NB4 (cell line): ENCODE measurements around the gene SHISA4.

Experiments used
- DNase-seq: peaks from one replicate; pipeline ENCODE4 v3.0.0; 2010; ENCODE audit warnings: low read depth
- H3K4me3 ChIP-seq: one replicate; pipeline ENCODE4 v1.5.1; 2011; ENCODE audit warnings: mild to moderate bottlenecking, low read depth, low read length, moderate library complexity
- MYC ChIP-seq: IDR thresholded peaks from 2 replicates; pipeline ENCODE4 v1.6.1; 2011; ENCODE audit warnings: low read depth, low read length
- POLR2A ChIP-seq: IDR thresholded peaks from 2 replicates; pipeline ENCODE4 v1.6.1; 2011; ENCODE audit warnings: mild to moderate bottlenecking; ENCODE audit not compliant: insufficient read length; ENCODE audit errors: extremely low read depth
- TF ChIP-seq, protein P1 (sequence below): IDR thresholded peaks from one replicate; pipeline ENCODE4 v1.5.1; 2012; ENCODE audit warnings: low read depth, low read length
- TF ChIP-seq, protein P2 (sequence below): IDR thresholded peaks from 2 replicates; pipeline ENCODE4 v1.6.1; 2011; ENCODE audit warnings: low read depth, low read length

SHISA4 gene

GRCh38 chr1:201884425-201884824 lies 4.3 kb upstream of the SHISA4 start:
- no peak overlapping the region for H3K4me3 ChIP-seq
- TF ChIP-seq MYC: no peak
- TF ChIP-seq, protein P1, sequence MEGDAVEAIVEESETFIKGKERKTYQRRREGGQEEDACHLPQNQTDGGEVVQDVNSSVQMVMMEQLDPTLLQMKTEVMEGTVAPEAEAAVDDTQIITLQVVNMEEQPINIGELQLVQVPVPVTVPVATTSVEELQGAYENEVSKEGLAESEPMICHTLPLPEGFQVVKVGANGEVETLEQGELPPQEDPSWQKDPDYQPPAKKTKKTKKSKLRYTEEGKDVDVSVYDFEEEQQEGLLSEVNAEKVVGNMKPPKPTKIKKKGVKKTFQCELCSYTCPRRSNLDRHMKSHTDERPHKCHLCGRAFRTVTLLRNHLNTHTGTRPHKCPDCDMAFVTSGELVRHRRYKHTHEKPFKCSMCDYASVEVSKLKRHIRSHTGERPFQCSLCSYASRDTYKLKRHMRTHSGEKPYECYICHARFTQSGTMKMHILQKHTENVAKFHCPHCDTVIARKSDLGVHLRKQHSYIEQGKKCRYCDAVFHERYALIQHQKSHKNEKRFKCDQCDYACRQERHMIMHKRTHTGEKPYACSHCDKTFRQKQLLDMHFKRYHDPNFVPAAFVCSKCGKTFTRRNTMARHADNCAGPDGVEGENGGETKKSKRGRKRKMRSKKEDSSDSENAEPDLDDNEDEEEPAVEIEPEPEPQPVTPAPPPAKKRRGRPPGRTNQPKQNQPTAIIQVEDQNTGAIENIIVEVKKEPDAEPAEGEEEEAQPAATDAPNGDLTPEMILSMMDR: no peak
- TF ChIP-seq POLR2A: no peak
- TF ChIP-seq, protein P2, sequence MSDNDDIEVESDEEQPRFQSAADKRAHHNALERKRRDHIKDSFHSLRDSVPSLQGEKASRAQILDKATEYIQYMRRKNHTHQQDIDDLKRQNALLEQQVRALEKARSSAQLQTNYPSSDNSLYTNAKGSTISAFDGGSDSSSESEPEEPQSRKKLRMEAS: no peak
- DNase-seq: no peak

DNA sequence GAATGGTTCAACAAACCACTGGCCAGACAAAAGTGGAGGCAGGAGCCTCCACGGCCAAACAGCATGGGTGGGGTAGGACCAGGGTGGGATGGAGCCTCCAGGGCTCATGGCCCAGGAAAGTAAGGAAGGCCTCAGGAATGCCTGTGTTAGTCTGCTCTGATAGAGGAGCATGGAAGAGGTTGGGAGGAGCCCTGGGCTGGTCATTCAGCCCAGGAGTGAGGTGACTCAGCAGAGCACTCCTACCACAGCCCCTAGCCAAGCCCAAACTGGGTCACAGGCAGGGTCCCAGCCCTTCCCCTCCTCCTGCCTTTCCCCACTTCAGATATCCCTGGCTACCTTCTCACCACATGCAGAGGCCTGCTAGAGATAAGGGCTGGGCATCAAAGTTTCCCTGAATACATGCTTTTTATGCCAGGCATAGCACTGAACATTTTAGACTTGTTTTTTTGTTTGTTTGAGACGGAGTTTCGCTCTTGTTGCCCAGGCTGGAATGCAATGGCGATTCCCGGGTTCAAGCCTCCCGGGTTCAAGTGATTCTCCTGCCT lies 3.1 kb upstream of the SHISA4 start:
- no peak for DNase-seq
- TF ChIP-seq, protein P1: no peak
- TF ChIP-seq, protein P2: no peak
- no peak for TF ChIP-seq POLR2A
- no peak for TF ChIP-seq MYC
- no peak overlapping the region for H3K4me3 ChIP-seq

DNA sequence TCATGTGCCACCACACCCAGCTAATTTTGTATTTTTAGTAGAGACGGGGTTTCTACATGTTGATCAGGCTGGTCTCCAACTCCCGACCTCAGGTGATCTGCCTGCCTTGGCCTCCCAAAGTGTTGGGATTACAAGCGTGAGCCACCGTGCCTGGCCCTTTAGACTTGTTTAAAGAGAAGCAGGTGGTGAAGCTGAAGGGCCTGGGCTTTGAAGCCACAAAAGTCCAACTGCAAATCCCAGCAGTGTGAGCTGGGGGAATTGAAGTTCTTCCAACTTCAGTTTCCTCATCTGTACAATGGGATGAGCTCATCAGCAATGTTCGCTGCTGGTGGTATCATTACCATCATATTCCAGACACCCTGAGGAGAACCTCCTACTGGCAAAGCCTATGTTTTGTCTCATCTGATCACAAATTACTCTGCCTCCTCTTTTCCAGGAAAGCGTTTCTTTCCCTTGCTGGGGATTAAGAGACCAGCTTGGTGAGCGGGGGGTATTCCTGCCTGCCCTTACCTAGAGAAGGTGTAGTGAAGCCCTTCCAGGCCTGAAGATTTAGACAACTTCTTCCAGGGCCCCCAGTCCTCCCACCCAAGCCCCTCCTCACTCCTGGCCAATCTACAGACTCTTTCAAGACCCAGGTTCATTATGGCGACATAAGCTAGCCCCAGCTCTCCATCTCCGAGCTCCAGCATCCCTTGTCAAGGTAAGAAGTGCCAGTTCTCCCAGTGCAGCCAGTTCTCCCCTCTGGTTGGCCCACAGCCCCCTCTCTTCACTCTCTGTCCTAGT lies 2.4 kb upstream of the SHISA4 start:
- TF ChIP-seq POLR2A (no peak), MYC (no peak)
- TF ChIP-seq, protein P1: no peak
- TF ChIP-seq, protein P2: no peak
- no peak for DNase-seq
- H3K4me3 ChIP-seq: no peak overlapping the region

DNA sequence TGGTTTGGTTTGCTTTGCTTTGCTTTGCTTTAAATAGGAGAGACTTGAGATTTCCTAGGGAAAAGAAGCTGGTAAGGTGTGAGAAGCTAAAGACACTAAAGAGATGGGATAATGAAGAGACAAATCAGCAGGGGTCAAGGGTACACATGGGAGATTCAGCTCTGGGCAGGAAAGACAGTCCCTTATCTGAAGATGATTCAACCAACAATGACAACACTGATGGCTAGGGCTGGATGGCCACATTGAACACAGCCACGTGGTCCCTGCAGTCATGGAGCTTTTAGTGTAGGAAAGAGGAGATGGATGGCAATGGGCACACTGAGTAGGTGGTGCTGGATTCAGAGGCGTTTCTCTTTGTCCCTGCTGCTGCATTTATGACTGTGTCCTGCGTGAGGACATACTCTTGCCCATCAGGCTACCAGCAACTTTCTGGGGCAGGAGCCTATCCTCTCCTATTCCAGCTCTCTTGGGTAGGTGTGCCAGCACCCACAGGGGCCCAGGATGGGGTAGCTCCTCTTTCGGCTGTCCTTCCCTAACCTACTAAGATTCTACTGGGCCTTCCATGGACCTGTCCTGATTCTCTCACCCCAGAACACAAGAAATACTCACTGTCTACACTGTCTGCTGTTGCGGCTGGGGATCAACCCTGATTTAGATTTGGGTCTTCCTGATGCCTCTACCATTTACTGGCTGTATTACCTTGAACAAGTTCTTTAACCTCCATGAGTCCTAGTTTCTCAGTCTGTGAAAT lies 1.4 kb upstream of the SHISA4 start:
- DNase-seq: no peak

GRCh38 chr1:201889090-201889968 lies 631 bp downstream of the SHISA4 start:
- no peak for DNase-seq
- no peak overlapping the region for H3K4me3 ChIP-seq
- no peak for TF ChIP-seq MYC
- TF ChIP-seq, protein P2: no peak
- no peak for TF ChIP-seq POLR2A
- TF ChIP-seq, protein P1: no peak

More for the DNA sequence above, 1.4 kb upstream of the SHISA4 start:
- no peak overlapping the region for H3K4me3 ChIP-seq
- TF ChIP-seq MYC: no peak
- TF ChIP-seq POLR2A: no peak
- TF ChIP-seq, protein P1: no peak
- TF ChIP-seq, protein P2: no peak
